HG03558 (cell line): Measurements from ENCODE around the gene AUNIP.

Experiments used
- ATAC-seq: cut with Tn5 transposase; IDR thresholded peaks from one replicate; pipeline ENCODE4 v1.9.1; 2021; ENCODE audit warnings: moderate number of reproducible peaks; ENCODE audit not compliant: unreplicated experiment; ENCODE audit errors: extremely low read depth

Gene AUNIP

DNA sequence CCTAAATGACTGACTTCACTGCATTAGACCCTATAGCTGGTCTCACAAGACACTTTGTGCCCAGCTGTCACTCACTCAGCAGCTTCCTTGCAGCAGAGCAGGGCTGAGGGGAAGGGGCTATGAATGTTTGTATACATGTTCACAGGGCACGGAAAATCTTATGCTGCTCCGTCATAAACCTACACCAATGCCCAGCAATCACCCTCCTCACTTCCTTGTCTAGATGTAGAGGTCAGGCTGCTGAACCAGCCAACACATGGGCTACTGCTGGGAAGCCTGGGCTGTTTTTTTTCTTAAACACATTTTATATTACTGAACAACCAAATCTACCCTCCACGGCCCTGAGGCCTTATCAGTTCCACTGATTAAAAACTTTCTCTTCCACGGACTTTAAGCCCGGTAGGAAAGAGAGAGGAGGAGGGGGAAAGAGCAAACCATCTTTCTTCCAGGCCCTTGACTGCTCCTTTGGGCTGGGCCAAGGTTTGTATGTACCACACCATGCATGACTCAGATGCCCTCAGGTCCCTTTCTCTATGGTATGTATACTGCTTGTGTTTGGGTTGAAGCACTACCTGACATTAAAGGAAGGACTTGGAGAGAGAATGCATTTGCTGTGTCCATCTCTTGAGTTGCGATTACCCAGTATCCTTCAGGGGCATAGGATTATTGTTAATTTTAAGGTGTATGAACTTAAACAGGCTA is 26.8 kb downstream of the AUNIP start:
- no peak for ATAC-seq

GRCh38 chr1:25831569-25832196 is 27.6 kb downstream of the AUNIP start:
- ATAC-seq, result no peak

- ATAC-seq, result no peak
Measured at GRCh38 chr1:25829046-25829445, 30.2 kb downstream of the AUNIP start.

GRCh38 chr1:25828491-25828890 is 30.8 kb downstream of the AUNIP start:
- ATAC-seq, result no peak

- ATAC-seq, result no peak
Measured at GRCh38 chr1:25826571-25826970, 32.7 kb downstream of the AUNIP start.

DNA sequence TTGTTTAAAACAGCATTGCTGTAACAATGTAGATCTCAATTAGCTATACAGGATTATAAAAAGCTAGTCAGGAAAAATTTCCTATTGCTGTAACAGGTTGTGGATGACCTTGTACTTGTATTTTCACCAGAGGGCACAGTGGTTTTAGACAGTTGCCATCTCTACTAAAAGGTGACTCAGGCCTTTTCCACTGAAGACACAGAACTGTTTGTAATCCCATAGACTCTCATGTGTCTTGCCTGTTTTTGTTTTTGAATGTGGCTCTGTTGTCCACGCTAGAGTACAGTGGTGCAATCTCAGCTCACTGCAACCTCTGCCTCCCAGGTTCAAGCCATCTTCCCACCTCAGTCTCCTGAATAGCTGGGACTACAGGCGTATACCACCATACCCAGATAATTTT is 33.7 kb downstream of the AUNIP start:
- ATAC-seq, result no peak

- ATAC-seq, result no peak
Measured at GRCh38 chr1:25821630-25822091, 37.6 kb downstream of the AUNIP start.

GRCh38 chr1:25821112-25821476 is 38.2 kb downstream of the AUNIP start:
- no peak for ATAC-seq

DNA sequence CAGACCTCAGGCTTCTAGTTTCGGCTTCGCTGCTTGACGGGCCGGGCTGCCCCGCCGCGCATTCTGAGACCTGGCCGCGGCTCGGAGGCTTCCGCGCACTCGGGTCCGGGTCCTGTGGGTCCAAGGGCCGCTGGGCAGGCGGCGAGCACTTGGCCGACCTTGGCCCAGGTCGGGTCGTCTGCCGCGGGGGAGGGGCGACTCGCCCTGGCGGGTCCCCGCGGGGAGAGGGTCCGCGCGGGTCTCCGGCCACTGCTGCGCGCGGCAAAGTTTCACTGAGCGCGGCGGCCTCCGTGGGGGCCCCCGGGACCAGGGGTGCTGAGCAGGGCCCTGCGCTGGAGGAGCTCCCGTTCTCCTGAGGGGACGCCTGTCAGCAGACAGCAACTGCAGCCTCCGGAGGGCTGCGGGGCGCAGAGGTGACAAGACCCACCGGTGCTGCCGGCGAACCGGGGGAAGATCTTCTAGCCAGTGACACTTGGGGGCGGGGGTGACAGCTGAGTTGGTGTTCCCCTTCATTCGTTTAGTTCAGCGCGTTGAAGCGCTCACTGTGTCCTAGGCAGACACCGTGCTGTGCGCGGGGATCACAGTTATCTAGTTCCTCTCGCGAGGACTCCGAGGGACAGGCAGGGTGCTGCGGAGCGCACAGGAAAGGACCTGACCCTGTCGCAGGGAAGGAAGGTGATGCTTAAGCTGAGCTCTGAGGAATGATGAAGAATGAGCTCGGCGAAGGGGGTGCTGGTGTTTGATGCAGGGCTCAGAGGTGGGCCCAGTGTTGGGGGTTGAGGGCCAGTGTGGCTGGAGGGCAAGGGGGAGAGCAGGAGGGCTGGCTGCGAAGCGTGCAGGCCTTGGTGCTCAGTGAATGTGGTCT is 38.8 kb downstream of the AUNIP start:
- peak; percentile 20 for ATAC-seq

- peak; percentile 51 for ATAC-seq
Measured at GRCh38 chr1:25819491-25820246, 39.6 kb downstream of the AUNIP start, which contains the start of gene MTFR1L. TSS of gene MTFR1L (plus strand) at chr1:25819954. CDS start at chr1:25823105, 3,151 bp downstream.

DNA sequence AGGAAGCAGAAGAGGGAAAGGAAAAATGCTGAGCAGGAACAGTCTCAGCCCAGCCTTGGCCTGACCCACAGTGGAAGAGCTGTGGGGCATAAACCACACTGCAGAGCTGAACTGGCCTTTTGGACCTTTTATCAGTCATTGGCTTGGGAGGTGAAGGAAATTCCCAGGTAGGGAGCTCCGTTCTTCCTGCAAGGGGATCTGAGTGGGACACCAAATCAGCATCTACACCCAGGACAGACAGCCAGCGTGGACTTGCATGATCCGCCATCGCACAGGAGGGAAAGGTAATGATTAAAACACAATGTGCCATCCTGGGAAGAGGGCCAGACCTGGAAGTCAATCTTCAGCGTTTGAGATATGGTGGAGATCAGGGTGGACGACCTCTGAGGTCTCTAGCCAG is 40.7 kb downstream of the AUNIP start:
- no peak for ATAC-seq

- ATAC-seq, result no peak
Measured at GRCh38 chr1:25817840-25818501, 41.3 kb downstream of the AUNIP start.

DNA sequence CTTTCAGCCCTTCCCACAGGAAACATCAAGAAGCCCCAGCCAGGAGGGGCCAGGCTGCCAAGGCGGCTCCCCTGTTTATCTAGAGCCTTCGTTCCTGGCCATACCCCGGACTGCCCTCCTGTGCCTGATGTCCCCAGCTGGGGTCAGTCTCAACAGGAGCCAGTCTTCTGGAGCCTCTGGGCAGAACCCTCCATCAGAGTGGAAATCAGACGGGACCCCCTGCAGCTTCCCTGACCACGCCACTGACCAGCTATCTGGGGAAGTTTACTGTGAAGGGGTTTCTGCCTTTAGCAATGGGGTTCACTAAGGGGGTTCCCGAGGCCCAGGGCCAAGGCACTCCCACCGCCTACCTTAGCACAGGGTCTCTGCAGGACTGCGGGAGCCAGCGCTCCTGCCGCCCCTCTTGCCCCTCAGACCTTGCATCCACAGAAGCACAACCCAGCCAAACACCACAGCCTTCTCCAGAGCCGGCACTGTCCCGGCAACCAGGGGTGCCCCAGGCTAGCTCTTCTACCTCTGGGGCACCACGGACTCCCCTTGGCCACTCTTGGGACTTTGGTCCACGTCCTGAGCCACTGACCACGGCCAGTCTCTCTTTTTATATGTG is 43.0 kb downstream of the AUNIP start:
- no peak for ATAC-seq

DNA sequence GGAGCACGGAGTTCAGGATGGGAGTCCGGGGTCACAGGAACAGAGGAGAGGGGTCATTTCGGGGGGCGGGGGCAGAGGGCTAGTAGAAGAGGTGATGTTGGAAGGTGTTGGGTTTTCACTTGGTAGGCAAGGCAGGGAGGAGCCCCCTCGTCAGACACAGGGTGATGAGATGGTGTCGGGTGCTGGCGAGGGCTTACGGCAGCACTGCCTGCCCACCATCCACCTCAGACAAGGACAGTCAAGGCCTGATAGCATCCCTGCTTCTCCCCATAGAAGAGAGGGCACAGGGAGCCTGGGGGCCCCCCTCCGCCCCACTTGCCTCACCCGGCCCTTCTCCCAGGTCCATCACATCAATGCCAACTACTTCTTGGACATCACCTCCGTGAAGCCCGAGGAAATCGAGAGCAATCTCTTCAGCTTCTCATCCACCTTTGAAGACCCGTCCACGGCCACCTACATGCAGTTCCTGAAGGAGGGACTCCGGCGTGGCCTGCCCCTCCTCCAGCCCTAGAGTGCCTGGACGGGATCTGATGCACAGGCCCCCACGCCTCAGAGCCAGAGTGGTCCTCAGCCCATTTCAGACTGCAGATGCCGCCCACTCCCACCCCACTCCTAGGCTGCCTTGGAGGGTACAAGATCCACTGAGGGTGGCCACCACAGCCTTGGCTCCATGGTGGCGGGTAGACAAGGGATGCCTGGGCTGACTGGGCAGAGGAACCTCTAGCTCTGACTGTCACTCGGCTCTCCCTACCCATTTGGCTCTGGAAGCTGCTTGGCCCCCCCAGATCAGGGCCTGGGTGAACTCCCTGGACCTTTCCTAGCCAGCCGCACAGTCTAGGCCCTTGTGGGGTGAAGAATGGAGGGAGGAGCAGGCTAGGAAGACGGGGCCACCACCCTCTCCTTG is 43.8 kb downstream of the AUNIP start:
- ATAC-seq, result no peak

GRCh38 chr1:25814549-25815087 is 44.6 kb downstream of the AUNIP start:
- no peak for ATAC-seq

DNA sequence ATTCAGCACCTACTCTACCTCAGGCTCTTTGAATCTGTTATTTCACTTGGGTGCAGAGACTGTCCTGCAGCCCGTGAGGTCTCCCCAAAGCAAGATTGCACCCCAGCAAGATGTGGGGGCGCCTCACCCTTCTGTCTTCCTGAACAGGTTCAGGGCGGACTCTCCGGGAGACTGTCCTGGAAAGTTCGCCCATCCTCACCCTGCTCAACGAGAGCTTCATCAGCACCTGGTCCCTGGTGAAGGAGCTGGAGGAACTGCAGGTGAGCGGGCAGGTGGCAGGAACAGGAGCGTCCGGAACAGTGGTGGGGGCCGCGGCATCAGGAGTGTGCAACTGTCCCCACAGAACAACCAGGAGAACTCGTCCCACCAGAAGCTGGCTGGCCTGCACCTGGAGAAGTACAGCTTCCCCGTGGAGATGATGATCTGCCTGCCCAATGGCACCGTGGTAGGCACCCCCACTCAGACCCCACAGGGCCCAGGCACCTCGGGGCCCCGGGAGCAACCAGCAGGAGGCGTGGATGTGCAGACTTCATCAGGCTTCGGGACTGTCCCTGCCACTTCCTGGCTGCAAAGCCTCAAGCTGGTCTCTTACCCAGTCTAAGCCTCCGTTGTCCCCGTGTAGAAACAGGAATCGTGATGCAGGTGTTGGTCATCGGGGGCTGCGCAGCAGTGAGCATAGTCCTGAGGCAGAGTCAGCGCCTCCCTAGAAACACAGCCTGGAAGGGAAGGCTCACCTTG is 45.4 kb downstream of the AUNIP start:
- no peak for ATAC-seq

GRCh38 chr1:25813071-25813733 is 46.1 kb downstream of the AUNIP start:
- ATAC-seq, result no peak
